ENCODE results near the gene TSPAN19. TPM values are rescaled to one million over a fixed set of nuclear protein-coding genes. Genes with fewer than 3 reads are reported as not detected.

The TSPAN19 gene
- total RNA-seq, 1 experiment from 2014 or later = not detected

- no peak for ATAC-seq
Measured at GRCh38 chr12:85007836-85008235, 28.2 kb downstream of the TSPAN19 start.

GRCh38 chr12:85006206-85006605 is 29.9 kb downstream of the TSPAN19 start:
- ATAC-seq (no peak), DNase-seq (ENCODE audit: low read depth, low spot score) (no peak)
- ChIA-PET POLR2A (no interaction called here), CTCF (no interaction called here)
- H3K27me3 ChIP-seq (ENCODE audit: control insufficient read depth, insufficient read depth, low read length) = no peaks in the 10 kb centered on the region
- TF ChIP-seq CTCF (IDR thresholded peaks at IDR 0.05) = no peak
- no peak for TF ChIP-seq POLR2AphosphoS5 (IDR thresholded peaks at IDR 0.05; ENCODE audit: low read depth, low read length)
- no peak for TF ChIP-seq REST (IDR thresholded peaks at IDR 0.05; ENCODE audit: insufficient read depth in 1 of 2, low read depth in 2 of 2, low read length in 1 of 2)
- no peak for TF ChIP-seq SIN3A (IDR thresholded peaks at IDR 0.05; ENCODE audit: borderline replicate concordance, insufficient read depth, low read depth, low read length)
- TF ChIP-seq TCF7L2 (IDR thresholded peaks at IDR 0.05; ENCODE audit: low read depth, low read length) = no peak
- H3K9me3 ChIP-seq (ENCODE audit: control insufficient read depth, insufficient read depth, low read depth, low read length) = no peaks in the 10 kb centered on the region
- no peaks in the 10 kb centered on the region for H3K36me3 ChIP-seq (ENCODE audit: control insufficient read depth, insufficient read depth, low read length)
- BruUV-seq (replicated peaks) = no TSS peak
- H3K4me3 ChIP-seq (ENCODE audit: low read depth in 2 of 2, low read length in 2 of 2) = no peak overlapping the region
- in situ Hi-C loops (cut with HindIII; ENCODE audit: low pct_unique_long_range_greater_than_20kb, low sequenced_read_pairs) = no loop called here
- H3K27ac ChIP-seq (ENCODE audit: low read length) = no peak overlapping the region
- no peaks in the 10 kb centered on the region for H3K4me1 ChIP-seq (ENCODE audit: control insufficient read depth, insufficient read depth, low read length)
- intact Hi-C loops (cut with micrococcal nuclease; ENCODE audit: unreplicated experiment) = no loop called here

More at GRCh38 chr12:85007836-85008235, 28.2 kb downstream of the TSPAN19 start:
- Histone ChIP-seq H3K4me3 (ENCODE audit: low read depth in 2 of 2, low read length in 2 of 2) (no peak overlapping the region), H3K9me3 (ENCODE audit: control insufficient read depth, insufficient read depth, low read depth, low read length) (no peaks in the 10 kb centered on the region), H3K27me3 (ENCODE audit: control insufficient read depth, insufficient read depth, low read length) (no peaks in the 10 kb centered on the region), H3K36me3 (ENCODE audit: control insufficient read depth, insufficient read depth, low read length) (no peaks in the 10 kb centered on the region), H3K4me1 (ENCODE audit: control insufficient read depth, insufficient read depth, low read length) (no peaks in the 10 kb centered on the region), H3K27ac (ENCODE audit: low read length) (no peak overlapping the region)
- no TSS peak for BruUV-seq (replicated peaks)
- DNase-seq (ENCODE audit: low read depth, low spot score) = no peak
- ChIA-PET POLR2A (no interaction called here), CTCF (no interaction called here)
- in situ Hi-C loops (cut with HindIII; ENCODE audit: low pct_unique_long_range_greater_than_20kb, low sequenced_read_pairs) = no loop called here
- TF ChIP-seq POLR2AphosphoS5 (IDR thresholded peaks at IDR 0.05; ENCODE audit: low read depth, low read length) = no peak
- no peak for TF ChIP-seq REST (IDR thresholded peaks at IDR 0.05; ENCODE audit: insufficient read depth in 1 of 2, low read depth in 2 of 2, low read length in 1 of 2)
- no peak for TF ChIP-seq SIN3A (IDR thresholded peaks at IDR 0.05; ENCODE audit: borderline replicate concordance, insufficient read depth, low read depth, low read length)
- no peak for TF ChIP-seq CTCF (IDR thresholded peaks at IDR 0.05)
- no peak for TF ChIP-seq TCF7L2 (IDR thresholded peaks at IDR 0.05; ENCODE audit: low read depth, low read length)
- intact Hi-C loops (cut with micrococcal nuclease; ENCODE audit: unreplicated experiment) = no loop called here

Measured in Panc1 (cell line).